GM21423 (cell line): ENCODE results near the gene ZBTB49.
"Not testable (repeated sequence)": the region's sequence is repeated elsewhere in the genome, so short reads cannot be mapped to it uniquely, and the experiment has no call there.

ENCODE experiments used
- ATAC-seq: cut with Tn5 transposase; IDR thresholded peaks from one replicate; pipeline ENCODE4 v1.9.1; 2021; ENCODE audit warnings: mild to moderate bottlenecking, moderate library complexity; ENCODE audit not compliant: unreplicated experiment

ZBTB49 gene, protein sequence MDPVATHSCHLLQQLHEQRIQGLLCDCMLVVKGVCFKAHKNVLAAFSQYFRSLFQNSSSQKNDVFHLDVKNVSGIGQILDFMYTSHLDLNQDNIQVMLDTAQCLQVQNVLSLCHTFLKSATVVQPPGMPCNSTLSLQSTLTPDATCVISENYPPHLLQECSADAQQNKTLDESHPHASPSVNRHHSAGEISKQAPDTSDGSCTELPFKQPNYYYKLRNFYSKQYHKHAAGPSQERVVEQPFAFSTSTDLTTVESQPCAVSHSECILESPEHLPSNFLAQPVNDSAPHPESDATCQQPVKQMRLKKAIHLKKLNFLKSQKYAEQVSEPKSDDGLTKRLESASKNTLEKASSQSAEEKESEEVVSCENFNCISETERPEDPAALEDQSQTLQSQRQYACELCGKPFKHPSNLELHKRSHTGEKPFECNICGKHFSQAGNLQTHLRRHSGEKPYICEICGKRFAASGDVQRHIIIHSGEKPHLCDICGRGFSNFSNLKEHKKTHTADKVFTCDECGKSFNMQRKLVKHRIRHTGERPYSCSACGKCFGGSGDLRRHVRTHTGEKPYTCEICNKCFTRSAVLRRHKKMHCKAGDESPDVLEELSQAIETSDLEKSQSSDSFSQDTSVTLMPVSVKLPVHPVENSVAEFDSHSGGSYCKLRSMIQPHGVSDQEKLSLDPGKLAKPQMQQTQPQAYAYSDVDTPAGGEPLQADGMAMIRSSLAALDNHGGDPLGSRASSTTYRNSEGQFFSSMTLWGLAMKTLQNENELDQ

DNA sequence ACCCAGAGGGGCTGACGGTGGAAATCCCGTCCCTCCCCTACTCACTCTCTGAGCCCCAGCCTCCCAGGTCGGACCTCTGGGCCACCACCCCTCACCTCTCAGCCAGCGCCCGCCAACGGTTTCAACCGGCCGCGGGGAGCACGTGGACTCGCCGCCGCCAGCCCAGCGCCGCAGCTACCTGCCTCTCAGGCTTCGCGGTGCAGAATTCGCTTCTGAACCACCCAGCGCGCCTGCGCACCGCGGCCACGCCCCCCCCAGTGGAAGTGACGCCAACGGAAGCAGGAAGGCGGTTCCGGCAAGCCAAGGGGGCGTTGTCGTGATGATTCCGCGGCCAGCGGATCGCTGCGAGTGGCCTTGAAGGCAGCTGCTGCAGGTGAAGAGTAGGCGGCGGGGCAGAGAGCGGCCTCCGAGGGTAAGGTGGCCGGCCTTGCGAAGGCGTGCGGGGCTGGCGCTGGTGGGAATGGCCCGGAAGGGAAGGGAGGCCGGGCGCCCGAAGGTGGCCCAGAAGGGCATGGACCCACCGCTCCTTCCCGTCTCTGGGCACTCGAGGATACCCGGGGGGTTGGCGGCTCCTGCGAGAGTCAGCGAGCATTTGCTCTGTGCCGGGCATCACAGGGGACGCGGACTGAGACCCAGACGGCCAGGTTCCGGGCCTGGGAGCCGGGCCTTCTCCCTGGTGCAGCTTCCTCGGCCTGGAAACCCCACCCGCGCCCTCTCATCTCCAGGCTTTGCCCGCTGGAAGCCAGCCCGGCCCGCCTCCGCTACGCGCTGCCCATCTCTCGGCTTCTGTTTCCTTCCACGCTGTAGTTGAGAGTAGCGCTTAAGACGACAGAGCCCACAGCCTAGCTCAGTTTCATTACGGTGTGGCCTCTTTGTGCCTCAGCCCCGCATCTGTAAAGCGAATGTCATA is at the start of gene ZBTB49, which contains the start of gene LYAR:
TSS of gene ZBTB49 (plus strand) at position 311 of the 910 bp plus-strand sequence. CDS start 9,695 bp downstream, outside the sequence.
TSS of gene LYAR (minus strand) at position 214 of the 910 bp plus-strand sequence. CDS start 6,412 bp downstream, outside the sequence.
- ATAC-seq = peak; percentile 82

DNA sequence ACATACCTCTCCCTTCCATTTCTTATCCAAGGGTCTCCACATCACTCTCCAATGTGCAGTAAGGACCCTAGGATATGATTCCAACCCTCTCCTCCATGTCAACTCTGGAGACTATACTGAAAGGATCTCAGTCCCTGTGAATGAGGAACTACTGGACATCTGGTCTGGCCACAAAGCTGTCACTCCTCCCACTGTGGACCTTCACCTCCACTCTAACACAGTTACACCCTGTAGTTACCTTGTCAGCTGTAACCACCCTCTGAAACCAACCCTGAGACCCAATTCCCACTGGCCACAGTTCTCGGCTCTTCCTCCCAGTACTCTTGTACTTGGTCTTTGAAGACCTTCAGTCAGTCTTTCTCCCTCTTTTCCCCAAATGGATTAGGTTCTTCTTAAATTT is 44.9 kb upstream of the ZBTB49 start:
- no peak for ATAC-seq

DNA sequence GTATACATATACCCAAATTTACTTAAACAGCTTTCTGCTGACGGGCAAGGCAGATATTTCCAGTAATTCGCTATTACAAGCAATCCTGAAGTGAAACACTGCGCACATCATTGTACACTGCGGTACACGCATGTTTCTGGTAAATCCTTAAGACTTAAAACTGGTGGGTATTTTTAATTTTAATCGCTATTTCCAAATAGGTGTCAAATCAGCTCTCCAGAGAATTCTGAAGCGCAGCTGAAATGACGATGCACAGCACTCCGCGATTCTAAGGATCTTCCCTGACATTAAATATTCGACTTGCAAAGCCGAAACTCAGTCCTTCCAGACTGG is 42.4 kb upstream of the ZBTB49 start:
- peak; percentile 31 for ATAC-seq

DNA sequence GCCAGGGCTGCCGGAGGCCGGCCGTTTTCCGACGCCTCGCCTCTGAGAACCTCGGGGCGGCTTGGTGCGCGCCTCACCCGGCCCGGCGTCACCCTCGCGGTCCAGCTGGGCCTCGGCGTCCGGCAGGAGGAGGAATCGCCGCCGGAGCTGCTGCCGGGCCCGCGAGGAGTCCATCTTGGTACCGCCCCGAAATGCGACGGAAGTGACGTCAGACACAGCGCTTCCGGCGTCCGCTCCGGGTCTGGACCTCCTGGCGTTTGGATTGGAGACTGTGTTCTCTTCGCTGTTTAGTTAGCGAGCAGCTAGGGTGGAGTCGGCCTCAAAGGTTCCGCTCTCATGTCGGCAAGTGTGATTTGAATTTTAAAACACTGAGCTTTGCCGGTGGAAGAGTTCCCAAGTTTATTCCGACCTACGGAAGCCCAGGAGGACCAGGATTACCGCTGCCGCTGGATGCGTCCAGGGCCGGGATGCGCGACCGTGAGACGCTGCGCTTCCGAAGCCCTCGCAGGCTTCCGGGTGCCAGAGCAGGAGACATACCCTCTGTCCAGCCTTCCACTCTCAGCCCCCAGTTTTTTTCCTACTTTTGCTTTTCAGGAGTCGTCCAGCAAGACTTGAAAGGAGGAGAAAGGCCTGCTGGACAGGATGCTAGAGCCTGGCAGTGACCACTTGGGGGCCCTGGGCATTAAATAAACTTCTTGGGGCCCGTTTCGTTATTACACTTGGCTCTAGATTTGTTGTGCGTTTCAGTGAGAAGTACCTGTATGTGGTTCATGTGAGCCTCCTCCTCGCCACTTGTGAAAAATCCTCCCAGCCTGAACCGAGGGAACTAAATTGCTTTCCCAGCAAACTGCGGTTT is 41.8 kb upstream of the ZBTB49 start, which contains the start of gene TMEM128:
TSS of gene TMEM128 (minus strand) at position 195 of the 856 bp plus-strand sequence. CDS start at position 174, 21 bp downstream.
- peak; percentile 97 for ATAC-seq

DNA sequence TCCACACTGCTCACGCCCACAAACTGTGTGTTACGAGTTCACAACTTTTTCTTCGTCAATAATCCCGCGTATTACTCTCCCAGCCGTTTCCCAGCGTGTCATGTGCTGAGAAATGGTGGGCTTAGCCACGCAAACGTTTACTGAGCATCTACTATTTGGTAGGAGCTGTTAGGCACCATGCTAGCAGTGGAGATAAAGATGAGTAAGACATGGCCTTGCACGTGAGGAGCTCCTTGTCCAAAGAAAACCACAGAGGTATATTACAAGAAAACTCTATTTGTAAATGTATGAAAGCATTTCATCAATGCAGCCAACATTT is 41.2 kb upstream of the ZBTB49 start:
- ATAC-seq = no peak

DNA sequence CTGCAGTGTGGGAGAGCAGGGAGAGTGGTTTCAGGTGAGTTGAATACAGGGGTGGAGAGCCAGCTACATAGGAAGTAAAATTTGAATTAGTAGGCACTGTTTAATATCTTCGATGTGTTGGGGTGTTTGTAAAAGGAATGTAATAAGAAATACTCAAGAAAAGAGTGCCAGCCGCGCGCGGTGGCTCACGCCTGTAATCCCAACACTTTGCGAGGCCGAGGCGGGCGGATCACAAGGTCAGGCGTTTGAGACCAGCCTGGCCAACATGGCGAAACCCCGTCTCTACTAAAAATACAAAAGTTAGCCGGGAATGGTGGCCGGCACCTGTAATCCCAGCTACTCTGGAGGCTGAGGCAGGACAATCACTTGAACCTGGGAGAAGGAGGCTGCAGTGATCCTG is 40.7 kb upstream of the ZBTB49 start:
- not testable (repeated sequence) for ATAC-seq

DNA sequence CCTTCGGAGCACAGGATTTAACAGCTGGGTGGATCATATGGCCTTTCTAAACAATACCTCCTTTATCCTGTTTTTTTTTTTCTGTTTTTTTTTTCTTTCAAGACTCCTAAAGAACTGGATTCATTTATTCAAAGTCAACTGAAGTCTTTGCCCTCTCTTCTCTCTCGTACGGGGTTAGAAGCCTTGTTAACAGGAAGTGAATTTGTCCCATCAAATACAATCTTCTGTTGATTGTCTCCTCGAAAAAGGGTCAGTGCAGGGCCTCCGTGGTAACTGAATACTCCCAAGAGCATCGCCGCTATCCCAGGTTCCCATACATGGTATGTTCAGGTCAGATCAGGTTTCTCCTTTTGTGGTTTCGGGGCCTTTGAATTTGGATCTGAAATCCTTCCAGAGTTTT is 40.2 kb upstream of the ZBTB49 start:
- ATAC-seq = no peak

DNA sequence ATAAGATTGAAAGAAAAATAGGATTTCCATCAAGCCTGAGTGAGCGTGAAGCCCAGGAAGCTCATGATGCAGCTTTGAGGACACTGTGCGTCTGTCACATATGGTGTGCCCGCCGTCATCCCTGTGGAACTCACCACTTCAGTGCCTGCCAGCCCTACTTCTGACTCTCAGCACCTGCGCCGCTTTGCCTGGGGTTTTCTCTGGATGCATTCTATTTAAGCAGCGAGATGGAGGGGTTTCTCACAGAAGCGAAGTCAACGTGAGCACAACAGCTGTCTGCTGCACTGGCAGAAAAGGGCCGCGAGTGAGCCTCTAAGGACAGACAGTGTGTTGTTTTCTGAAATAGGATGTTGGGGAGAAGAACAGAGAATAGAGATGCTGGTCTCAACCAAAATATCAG is 35.9 kb upstream of the ZBTB49 start:
- ATAC-seq = no peak

DNA sequence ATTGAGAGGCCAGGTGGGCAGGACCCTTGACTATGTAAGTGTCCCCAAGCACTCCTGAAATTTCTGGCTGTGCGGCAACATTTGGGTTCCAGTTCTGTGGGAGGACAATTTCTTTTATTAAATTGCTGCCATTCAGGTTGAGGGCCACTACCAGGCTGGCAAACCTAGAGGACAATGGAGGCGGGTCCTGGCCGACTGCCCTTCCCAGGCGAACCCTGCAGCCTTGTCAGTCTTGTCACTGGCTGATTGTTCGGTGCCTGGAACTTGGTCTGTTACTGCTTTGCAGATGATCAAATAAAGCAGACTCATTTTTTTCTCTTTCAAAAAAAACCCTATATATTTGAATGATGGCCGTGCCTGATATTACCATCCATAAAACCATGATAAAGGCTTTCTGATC is 35.4 kb upstream of the ZBTB49 start:
- ATAC-seq = no peak

DNA sequence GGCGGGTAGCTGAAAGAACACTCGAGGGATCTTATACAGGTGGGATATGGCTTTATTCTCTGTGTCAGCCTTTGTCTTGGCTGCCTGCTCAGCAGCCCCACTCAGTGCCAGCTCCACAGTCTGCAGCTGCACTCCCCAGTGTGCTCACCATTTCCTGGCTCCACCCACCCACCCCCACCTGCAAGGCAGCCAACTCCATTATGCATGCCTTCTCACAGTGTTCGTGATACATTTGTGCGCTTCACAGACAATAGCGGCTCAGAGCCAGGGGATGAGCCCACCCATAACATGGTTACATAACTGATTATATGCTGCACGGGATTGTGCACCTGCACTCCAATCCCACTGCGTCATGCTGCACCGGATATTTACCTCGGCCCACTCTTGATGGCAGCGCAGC is 33.3 kb upstream of the ZBTB49 start:
- no peak for ATAC-seq

DNA sequence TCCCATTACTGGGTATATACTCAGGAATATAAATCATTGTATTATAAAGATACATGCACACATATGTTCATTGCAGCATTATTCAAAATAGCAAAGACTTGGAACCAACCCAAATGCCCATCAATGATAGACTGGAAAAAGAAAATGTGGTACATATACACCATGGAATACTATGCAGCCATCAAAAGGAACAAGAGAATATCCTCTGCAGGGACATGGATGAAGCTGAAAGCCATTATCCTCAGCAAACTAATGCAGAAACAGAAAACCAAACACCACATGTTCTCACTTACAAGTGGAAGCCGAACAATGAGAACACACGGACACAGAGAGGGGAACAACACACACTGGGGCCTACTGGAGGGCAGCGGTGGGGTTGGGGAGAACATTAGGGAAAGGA is 32.3 kb upstream of the ZBTB49 start:
- not testable (repeated sequence) for ATAC-seq

DNA sequence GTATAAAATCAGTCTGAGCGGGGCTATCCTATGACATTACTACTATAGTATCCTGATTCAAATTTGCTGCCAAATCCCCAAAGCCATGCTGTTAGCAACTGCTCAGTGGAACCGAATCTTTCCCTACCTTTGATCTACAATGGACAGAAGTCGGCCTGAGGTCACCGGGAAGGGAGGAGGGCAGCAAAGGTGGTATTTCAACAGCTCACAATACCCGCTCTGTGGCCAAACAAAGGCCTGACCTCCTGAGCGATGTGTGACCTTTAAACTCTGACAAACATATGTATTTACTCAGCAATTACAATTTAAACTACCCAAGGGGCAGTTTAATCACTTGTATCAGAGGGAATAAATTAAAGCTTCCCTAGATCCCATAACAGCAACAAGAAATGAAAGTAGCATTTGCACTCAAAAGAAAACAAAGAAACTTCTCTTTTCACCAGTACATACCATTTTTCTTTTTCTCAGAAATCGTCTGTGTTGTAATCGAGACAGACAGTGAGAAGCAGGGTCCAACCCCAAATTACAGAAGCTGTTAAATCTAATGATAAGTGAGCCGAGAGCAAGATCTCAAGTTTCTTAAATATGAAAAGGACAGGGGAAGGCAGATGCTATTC is 30.5 kb upstream of the ZBTB49 start:
- no peak for ATAC-seq

DNA sequence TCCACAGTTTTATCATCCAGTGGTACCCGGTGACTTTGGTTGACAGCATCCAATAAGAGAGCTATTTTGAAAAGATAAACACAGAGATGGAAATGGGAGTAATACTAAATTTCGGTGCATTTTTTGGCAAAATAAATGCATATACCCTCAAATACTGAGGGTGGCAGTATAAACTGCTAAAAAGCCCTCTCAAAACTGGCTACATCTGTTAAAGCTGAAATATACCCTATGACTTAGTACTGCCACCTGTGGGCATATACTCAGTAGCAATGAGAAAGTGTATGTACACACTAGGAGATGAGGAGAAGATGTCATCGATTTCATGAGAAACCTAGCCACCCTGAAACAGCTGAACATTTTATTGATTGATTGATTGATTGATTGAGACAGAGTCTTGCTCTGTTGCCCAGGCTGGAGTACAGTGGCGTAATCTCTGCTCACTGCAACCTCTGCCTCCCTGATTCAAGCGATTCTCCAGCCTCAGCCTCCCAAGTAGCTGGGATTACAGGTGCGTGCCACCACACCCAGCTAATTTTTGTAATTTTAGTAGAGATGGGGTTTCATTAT is 29.8 kb upstream of the ZBTB49 start:
- ATAC-seq = no peak

DNA sequence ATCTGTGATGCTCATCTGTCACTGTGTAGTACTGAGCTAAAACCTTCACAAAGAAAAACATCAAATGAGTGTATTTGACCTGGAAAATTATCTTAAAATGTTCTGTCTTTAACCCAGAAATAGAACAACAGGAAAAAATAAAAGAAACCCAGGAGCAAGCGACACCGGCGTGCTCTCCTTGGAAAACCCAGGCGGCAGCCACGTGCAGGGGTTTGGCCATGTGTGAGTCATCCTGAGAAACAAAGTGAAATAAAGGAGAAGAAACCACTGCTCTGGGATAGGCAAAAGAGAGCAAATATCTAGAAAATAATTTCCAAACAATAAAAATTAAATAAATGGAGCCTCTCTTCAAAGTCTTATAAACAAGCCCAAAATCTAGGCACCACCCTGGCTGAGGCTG is 22.1 kb upstream of the ZBTB49 start:
- no peak for ATAC-seq

DNA sequence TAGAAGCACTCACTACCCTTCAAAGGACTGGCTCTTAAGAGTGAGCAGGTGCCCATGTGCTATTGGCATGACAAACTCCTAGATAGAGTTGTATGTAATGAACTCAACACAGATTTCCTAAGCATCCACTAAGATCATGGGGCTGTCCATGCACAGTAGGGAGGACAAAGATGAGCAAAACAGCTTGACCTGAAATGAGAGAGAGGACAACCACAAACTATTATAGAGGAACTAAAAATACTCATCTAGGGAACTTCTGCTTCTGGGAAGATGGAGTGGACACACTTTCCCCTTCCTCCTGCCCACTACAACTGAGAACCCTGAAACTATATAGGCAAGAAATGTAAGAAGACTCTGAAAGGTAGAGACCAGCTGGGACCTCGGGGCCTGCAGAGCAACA is 21.3 kb upstream of the ZBTB49 start:
- ATAC-seq = no peak

DNA sequence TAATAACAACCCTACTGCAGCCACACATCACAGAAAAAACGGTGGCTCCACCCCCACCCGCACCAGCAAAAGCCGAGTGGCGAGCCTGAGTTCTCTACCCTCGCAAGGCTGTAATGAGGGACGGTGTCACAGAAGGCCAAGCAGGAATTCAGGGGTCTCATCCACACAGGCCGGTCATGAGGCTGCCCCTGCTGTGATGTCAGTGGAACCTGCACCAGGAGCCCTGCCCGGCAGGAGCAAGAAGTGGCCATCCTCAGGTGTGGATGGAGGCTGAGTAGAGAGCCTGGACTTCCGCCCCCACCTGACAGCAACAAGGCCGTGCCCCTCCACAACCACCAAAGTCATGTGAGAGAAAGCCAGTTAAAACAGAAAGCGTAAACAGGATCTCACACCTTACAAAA is 20.7 kb upstream of the ZBTB49 start:
- ATAC-seq = no peak

DNA sequence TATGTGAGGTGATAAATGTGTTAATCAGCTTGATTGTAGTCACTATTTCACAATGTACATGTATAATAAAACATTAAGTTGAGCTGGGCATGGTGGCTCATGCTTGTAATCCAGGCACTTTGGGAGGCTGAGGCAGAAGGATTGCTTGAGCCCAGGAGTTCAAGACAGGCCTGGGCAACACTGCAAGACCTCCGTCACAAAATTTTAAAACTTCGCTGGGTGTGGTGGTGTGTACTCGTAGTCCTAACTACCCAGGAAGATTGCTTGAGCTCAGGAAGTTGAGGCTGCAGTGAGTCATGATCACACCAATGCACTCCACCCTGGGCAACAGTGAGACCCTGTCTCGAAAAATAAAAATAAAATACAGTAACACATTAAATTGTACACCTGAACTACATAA is 20.2 kb upstream of the ZBTB49 start:
- ATAC-seq = no peak

DNA sequence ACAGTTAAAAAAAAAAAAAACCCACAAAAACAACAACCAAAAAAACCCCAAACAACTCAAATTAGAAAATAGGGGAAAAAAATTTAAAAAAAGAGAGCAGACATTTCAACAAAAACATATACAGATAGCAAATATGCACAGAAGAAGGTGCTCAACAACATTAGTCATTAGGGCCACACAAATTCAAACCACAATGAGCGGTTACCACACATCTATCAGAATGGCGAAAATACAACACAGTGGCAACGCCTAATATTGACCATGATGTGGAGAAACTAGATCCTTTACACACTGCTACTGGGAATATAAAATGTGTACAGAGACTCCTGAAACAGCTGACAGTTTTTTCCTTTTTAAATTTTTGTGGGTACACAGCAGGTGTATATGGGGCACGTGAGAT is 19.5 kb upstream of the ZBTB49 start:
- no peak for ATAC-seq

DNA sequence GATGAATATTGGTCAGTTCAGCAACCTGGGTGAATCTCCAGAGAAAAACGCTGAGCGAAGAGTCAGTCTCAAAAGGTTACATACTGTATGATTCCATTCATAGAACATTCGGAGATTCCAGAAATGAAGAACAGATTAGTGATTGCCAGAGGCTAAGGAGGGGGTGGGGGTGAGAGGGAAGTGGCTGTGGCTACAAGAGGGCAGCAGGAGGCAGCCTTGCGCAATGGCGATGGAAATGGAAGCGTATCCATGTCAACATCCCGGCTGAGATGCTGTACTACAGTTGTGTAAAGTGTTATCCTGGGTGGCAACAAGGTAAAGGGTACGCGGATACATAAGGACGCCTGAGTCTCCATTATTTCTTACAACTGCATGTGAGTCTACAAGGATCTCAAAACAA is 18.1 kb upstream of the ZBTB49 start:
- ATAC-seq = no peak

DNA sequence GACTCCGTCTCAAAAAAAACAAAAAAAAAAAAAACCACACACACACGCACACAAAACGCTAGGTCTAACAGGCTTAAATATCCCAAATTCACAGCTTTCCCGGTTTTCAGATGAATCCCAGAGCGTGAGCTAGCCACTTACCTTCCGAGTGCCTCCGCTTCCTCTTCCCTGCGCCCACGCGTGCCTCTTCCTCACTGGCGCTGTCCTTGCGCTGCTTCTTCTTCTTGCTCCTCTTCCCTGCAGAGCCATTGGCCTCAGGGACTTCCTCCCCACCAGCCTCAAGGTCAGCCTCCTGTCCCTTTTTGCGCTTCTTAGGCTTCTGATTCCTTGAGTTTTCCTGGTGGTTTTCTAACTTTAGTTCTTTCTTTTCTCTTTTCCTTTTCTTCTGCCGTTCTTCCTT is 15.8 kb upstream of the ZBTB49 start:
- ATAC-seq = no peak
